Inferior parietal cortex (tissue), 1 donor: ENCODE measurements around the gene TBXT.
"Not testable (repeated sequence)": the region's sequence is repeated elsewhere in the genome, so short reads cannot be mapped to it uniquely, and the experiment has no call there.

ENCODE experiments used
- DNase-seq: peaks from one replicate; pipeline ENCODE4 v3.0.0-alpha.2; 2016; ENCODE audit errors: extremely low spot score

TBXT gene

GRCh38 chr6:166172546-166172945 is 4.9 kb upstream of the TBXT start:
- no peak for DNase-seq

GRCh38 chr6:166169549-166170421 is 2.1 kb upstream of the TBXT start:
- DNase-seq, result no peak

GRCh38 chr6:166168616-166169548 is 1.2 kb upstream of the TBXT start:
- DNase-seq, result no peak

DNA sequence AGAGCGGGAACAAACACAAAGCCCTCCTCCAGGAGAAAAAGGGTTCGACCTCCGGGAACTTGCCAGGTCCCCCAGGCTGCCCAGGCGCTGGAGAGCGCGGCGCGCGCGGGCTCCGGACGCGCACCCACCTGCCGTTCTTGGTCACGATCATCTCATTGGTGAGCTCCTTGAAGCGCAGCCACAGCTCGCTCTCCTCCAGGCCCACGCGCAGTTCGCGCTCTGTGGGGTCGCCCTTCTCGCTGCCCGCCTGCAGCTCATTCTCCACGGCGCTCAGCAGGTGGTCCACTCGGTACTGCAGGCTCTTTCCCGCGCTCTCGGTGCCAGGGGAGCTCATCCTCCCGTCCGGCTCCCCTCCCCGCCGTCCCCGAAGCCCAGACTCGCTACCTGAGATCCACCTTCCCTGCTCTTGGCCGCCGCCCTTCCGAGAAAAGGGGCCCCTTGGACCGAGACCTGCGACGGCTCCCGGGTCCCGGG is 356 bp downstream of the TBXT start:
- DNase-seq, result no peak

GRCh38 chr6:166166314-166167257 is 1.1 kb downstream of the TBXT start:
- no peak for DNase-seq

DNA sequence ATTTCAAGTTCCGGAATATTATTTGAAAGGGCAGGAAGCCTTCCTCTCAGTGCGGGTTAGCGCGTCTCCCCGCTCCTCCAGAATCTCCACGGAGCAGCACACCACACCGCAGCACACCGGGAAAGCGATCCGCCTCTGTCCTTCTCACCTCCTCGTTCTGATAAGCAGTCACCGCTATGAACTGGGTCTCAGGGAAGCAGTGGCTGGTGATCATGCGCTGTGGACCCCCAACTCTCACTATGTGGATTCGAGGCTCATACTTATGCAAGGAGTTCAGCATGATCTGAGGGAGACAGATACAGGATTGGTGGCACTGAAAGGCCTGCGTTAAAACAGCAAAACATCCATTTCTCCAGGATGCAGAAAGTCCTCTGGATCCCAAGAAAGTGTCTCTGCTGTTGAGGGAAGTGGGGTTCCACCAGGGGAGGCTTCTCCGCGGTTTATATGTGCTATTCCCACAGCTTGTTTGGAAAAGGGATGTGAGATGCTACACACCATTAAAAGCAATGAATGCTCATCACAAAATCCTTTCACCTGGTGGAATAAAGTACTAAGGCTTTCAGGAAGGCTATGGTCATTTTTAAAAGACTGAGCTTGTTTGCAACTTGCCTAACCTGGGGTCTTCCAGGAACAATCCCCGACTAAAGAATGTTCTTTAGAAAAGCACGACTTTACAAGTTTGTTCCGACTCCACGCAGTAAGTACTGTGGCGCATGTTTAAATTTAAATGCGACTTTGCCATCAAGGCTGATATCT is 1.9 kb downstream of the TBXT start:
- DNase-seq, result no peak

- DNase-seq, result no peak
These were observed 4.9 kb downstream of the TBXT start for GRCh38 chr6:166162599-166163342.

- DNase-seq, result no peak
These were observed 9.6 kb downstream of the TBXT start for GRCh38 chr6:166157930-166158617.

DNA sequence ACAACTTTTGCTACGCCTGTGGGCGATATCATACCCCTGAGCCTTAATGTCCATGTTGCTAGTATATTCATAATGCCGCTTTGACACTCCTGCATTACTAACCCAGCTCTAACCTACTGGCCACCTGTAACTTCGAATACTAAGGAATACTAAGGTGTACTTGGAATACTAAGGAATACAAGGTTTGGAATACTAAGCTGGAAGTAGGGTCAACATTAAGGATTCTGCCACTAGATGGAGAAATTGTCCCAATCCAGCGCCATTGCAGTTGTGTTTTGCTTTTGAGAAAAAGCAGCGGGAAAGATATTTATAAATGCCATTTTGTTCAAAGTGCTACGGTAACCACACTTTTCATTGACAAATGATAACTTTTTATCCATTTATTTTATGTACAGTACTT is 10.7 kb downstream of the TBXT start:
- DNase-seq, result peak; percentile 64

DNA sequence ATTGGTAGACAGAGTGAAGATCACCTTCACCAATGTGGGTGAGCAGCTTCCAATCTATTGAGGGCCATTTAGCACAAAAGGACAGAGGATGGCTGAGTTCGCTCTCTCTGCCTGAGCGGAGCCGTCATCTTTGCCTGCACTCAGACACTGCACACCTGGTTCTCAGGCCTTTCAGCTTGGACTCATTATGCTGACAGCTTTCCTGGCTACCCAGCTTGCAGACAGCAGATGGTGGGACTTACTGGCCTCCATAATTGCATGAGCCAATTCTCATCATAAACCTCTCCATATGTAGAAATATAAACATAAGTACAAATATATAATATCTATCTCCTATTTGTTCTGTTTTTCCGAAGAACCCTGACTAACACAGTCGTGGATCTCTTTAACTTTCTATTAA is 13.7 kb downstream of the TBXT start:
- no peak for DNase-seq

GRCh38 chr6:166152660-166153059 is 15.0 kb downstream of the TBXT start:
- DNase-seq, result no peak

GRCh38 chr6:166151798-166152197 is 15.9 kb downstream of the TBXT start:
- DNase-seq, result no peak

DNA sequence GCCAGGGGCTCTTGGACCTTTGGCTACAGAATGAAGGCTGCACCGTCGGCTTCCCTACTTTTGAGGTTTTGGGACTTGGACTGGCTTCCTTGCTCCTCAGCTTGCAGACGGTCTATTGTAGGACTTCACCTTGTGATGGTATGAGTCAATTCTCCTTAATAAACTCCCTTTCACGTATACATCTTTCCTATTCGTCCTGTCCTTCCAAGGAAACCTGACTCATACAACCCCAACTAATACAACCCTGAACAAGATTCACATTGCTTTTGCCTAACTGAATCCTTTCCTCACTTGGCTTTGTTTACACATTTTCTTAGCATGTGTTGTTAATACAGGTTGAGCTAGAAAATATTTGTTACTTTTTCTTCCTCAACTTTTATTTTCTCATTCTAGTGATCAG is 21.9 kb downstream of the TBXT start:
- DNase-seq, result no peak

GRCh38 chr6:166143011-166143410 is 24.6 kb downstream of the TBXT start:
- DNase-seq, result no peak

DNA sequence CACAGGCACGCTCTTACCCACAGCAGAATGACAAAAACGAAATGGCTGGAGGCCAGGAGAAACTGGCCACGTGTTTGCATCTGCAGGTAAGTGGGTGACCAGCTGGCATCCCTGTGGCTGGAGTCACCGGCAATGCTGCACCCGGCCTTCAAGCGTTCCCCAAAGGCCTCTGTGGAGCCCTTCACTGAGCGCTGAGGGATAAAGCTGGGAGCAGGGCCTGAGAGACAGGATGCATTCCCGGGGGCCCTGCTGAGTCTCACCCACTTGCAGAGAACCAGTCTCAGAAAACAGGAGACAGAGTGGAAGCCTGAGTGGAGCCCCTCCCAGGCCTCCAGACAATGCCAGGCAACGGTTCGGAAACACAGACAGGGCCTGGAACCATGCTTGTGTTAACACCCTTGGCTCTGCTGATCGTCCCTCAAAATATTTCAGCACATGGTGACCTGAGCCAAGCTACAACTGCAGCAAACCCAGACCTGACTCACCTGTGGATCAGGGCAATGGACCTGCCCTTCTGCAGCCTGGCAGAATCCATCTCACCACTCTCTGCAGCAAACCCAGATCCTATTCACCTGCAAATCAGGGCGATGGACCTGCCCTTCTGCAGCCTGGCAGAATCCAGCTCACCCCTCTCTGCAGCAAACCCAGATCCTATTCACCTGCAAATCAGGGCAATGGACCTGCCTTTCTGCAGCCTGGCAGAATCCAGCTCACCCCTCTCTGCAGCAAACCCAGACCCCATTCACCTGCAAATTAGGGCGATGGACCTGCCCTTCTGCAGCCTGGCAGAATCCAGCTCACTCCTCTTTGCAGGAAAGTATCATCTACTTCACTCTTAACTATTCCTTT is 39.8 kb downstream of the TBXT start:
- DNase-seq, result no peak

DNA sequence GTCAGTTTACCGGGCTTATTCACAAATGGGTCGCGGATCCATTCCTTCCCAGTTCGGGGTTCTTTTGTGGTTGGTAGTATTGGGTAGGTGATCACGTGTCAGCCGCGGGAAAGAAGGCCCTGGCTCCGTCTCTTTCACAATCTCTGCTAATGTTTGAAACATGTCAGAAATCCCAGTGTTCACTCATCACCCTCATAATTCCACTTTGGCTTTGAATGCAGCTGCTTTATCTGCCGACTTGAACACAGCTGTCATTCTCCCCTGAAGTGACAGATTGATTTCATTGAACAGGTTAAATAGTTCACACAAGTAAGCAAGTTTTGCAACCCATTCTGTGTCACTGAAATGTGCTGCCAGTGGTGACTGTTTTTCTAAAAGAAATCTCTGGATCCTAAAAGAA is 44.5 kb downstream of the TBXT start:
- DNase-seq, result not testable (repeated sequence)

- no peak for DNase-seq
These were observed 45.9 kb downstream of the TBXT start for GRCh38 chr6:166121726-166122125.

DNA sequence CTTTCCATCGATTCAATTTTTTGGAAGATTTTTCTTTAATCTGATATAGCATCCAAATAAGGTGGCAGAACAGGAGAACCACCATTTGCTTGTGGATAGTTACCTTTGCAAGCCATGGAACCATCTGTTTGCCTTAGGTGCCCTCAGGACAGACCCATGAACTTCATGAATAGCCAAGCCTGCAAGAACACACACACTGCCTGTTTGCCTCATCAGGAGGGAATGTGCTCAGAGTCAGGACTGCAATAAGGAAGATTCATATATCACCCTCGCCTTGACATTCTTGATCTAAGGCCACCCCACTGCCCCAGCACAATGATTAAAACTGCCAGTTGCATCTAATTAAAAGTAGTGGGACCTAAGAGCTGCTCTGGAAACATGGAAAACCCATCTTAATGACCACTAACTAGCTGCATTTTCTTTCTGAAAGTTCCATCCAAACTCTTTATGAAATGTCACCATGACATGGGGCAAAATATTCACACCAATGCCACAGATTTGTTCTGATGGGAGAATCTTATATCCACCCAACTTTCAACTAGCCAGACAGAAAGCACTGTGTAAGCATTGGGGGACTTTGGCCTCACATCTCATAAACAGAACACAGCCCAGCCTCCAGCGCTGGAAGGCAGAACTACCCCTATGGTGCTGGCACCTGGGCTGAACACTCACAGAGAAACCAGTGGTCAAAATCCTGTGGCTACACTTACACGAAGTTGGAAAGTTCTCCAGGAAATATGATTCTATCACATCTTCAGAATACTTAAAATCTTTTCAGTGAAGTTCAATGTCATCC is 48.3 kb downstream of the TBXT start:
- no peak for DNase-seq
